ENCODE data around the gene LRFN3.

DNA sequence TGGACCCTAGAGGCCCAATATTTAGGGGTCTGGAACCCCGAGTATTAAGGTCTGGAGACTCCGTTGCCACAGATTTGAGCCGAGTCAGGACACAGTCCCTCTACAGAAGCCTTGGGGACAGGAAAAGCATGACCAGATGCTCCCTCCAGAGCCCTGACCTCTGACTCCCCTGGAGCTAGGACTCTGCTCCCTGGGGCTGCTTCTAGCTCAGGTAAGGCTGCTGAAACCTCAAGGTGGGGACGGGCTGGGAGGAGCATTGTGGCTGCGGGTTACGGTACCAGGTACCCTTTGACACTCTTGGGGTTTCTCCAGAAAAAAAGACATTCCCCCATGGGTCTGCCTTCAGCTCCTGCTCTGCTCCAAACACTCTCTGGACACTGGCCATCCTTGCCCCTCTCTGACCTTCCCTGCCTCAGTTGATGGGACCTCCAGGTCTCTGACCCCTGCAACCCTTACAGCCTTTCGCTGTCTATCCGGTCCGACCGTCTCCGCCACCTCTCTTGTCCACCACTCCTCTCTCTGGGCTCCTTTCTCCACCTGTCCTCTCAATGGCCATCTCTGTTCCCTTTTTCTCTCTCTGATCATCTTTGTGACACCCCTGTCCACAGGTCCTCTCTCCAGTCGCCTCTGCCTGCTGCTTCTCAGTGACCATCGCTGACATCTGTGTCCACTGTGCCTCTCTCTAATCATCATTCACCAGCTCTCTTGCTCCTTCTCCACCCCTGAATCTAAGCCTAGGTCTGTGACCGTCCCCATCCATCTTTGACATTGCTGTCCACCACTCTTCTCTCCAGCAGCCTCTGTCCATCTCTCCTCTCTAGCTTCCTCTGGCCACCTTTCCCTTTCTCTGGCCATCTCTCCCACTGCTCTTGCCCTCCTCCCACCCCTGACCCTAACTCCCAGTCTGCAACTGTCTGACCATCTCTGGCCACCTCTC lies 1.4 kb downstream of the LRFN3 start:
- TF ChIP-seq, protein P1, sequence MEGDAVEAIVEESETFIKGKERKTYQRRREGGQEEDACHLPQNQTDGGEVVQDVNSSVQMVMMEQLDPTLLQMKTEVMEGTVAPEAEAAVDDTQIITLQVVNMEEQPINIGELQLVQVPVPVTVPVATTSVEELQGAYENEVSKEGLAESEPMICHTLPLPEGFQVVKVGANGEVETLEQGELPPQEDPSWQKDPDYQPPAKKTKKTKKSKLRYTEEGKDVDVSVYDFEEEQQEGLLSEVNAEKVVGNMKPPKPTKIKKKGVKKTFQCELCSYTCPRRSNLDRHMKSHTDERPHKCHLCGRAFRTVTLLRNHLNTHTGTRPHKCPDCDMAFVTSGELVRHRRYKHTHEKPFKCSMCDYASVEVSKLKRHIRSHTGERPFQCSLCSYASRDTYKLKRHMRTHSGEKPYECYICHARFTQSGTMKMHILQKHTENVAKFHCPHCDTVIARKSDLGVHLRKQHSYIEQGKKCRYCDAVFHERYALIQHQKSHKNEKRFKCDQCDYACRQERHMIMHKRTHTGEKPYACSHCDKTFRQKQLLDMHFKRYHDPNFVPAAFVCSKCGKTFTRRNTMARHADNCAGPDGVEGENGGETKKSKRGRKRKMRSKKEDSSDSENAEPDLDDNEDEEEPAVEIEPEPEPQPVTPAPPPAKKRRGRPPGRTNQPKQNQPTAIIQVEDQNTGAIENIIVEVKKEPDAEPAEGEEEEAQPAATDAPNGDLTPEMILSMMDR (conservative IDR thresholded peaks at IDR 0.05; ENCODE audit: low read depth, low read length), result no peak
- no peak for TF ChIP-seq EZH2 (IDR thresholded peaks at IDR 0.05; ENCODE audit: borderline replicate concordance, low read depth, low read length, poor library complexity, severe bottlenecking)

Data from A673 (cell line).